Measurements from ENCODE around the gene MRPL48. TPM values are rescaled to one million over a fixed set of nuclear protein-coding genes. Genes with fewer than 3 reads are reported as not detected.

The MRPL48 gene
- total RNA-seq, 8 experiments from 2014 or later: 33.3 to 60.5 (median 45.0) TPM

DNA sequence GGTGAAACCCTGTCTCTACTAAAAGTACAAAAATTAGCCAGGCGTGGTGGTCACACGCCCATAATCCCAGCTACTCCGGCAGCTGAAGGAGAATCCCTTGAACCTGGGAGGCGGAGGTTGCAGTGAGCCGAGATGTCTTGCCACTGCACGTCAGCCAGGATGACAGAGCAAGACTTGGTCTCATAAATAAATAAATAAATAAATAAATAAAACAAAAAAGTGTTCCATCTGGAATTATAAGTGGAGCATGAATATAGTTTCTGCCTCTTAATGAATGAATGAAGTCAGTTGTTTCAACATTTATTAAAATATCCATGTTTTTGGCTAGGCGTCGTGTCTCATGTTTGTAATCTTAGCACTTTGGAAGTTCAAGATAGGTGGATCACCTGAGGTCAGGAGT lies 27.1 kb downstream of the MRPL48 start:
- Histone ChIP-seq H3K4me3 (no peak overlapping the region), H3K27ac (no peak overlapping the region), H3K4me1 (replicated peaks in 1 of 2) (no peaks in the 10 kb centered on the region)
- WGBS, 10 experiments: 95 to 100% (median 100%) methylated on average over 2 to 6 of the region's 8 CpGs; no CpG with 5 or more reads in 5 of the 10 experiments
- no peak for ATAC-seq (replicated peaks in 6 of 8)
- in situ Hi-C loops (cut with MboI; ENCODE audit: low pct_unique_long_range_greater_than_20kb in 2 of 9, low sequenced_read_pairs in 9 of 9, unreplicated experiment in 9 of 9): no loop called here

DNA sequence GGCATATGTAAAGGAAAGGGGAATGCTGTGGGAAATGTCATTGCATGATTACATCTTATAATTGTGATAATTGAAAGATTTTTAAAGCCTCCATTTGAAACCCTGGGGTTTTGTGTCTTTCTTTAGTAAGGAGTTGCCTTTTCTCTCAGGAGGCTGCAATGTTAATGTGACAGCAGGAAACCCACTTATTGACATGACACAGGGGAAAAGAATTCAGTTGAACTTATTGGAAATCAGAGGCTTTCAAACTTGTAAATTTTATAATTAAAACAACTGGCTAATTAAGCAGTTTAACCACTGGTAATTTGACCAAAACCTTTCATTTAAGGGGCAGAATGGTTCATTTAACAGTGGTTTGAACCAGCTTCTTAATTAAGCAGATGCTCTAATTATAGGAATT lies 31.2 kb downstream of the MRPL48 start:
- Histone ChIP-seq H3K4me1 (replicated peaks in 1 of 2) (no peaks in the 10 kb centered on the region), H3K27ac (no peak overlapping the region), H3K4me3 (no peak overlapping the region)
- in situ Hi-C loops (cut with MboI; ENCODE audit: low pct_unique_long_range_greater_than_20kb in 2 of 9, low sequenced_read_pairs in 9 of 9, unreplicated experiment in 9 of 9): no loop called here
- ATAC-seq (replicated peaks in 6 of 8): no peak

GRCh38 chr11:73830261-73830660 lies 42.6 kb downstream of the MRPL48 start:
- in situ Hi-C loops (cut with MboI; ENCODE audit: low pct_unique_long_range_greater_than_20kb in 2 of 9, low sequenced_read_pairs in 9 of 9, unreplicated experiment in 9 of 9): no loop called here
- no peaks in the 10 kb centered on the region for H3K4me1 ChIP-seq (replicated peaks in 1 of 2)
- H3K27ac ChIP-seq: no peak overlapping the region
- H3K4me3 ChIP-seq: no peak overlapping the region
- ATAC-seq (replicated peaks in 6 of 8): no peak
- 57 to 100% (median 73%) methylated on average over 1 of the region's 1 CpG; no CpG with 5 or more reads in 4 of the 10 experiments for WGBS, 10 experiments

DNA sequence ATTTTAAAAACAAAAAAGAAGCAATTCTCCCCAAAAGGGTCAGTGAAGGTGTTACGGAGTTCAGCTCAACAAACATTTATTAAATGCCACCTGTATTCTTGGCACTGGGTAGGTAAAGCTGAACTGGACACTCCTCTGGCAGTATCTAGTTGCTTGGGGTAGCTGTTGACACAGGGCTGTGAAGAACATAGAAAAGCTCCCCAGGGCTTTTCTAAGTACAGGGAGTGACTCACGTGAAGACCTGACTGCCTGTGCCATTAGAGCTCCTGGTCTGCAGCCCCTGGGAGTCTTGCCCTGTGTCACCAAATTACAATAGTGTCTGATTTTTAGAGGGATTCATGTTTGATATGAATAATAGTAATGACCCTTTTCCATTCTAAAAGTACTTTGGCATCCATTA lies 45.4 kb downstream of the MRPL48 start:
- Histone ChIP-seq H3K4me1 (replicated peaks in 1 of 2) (no peaks in the 10 kb centered on the region), H3K4me3 (no peak overlapping the region), H3K27ac (no peak overlapping the region)
- no peak for ATAC-seq (replicated peaks in 6 of 8)
- 91 to 100% (median 100%) methylated on average over 1 of the region's 2 CpGs; no CpG with 5 or more reads in 2 of the 10 experiments for WGBS, 10 experiments
- in situ Hi-C loops (cut with MboI; ENCODE audit: low pct_unique_long_range_greater_than_20kb in 2 of 9, low sequenced_read_pairs in 9 of 9, unreplicated experiment in 9 of 9): no loop called here

GRCh38 chr11:73838443-73839122 lies 50.9 kb downstream of the MRPL48 start:
- peak in 2 of 8 experiments; percentile 18 to 52 for ATAC-seq (replicated peaks in 6 of 8)
- in situ Hi-C loops (cut with MboI; ENCODE audit: low pct_unique_long_range_greater_than_20kb in 2 of 9, low sequenced_read_pairs in 9 of 9, unreplicated experiment in 9 of 9): no loop called here
- H3K27ac ChIP-seq: no peak overlapping the region
- no peaks in the 10 kb centered on the region for H3K4me1 ChIP-seq (replicated peaks in 1 of 2)
- no peak overlapping the region for H3K4me3 ChIP-seq
- 50 to 100% (median 82%) methylated on average over 1 to 3 of the region's 3 CpGs; no CpG with 5 or more reads in 2 of the 10 experiments for WGBS, 10 experiments

DNA sequence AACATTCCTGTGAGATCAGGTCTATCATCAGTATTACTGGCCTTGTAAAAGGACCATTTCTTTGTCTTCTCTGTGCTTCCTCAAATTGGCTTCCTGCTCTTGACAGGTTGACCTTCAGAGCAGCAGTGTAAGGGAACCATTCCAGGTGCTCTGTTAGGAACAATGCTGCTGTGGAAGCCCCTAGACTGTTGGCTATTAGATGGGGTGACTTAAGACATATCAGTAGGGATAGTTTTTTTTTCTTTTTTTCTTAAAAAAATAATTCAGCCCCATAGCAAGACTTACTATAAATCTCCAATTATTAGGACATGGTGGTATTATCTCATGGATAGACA lies 51.4 kb downstream of the MRPL48 start:
- Histone ChIP-seq H3K27ac (no peak overlapping the region), H3K4me3 (no peak overlapping the region), H3K4me1 (replicated peaks in 1 of 2) (no peaks in the 10 kb centered on the region)
- in situ Hi-C loops (cut with MboI; ENCODE audit: low pct_unique_long_range_greater_than_20kb in 2 of 9, low sequenced_read_pairs in 9 of 9, unreplicated experiment in 9 of 9): no loop called here
- ATAC-seq (replicated peaks in 6 of 8): no peak

- no peak overlapping the region for H3K4me3 ChIP-seq
- H3K27ac ChIP-seq: no peak overlapping the region
- no peak for ATAC-seq (replicated peaks in 6 of 8)
- 83 to 100% (median 100%) methylated on average over 1 to 3 of the region's 3 CpGs; no CpG with 5 or more reads in 1 of the 10 experiments for WGBS, 10 experiments
- in situ Hi-C loops (cut with MboI; ENCODE audit: low pct_unique_long_range_greater_than_20kb in 2 of 9, low sequenced_read_pairs in 9 of 9, unreplicated experiment in 9 of 9): no loop called here
- no peaks in the 10 kb centered on the region for H3K4me1 ChIP-seq (replicated peaks in 1 of 2)
Observed at GRCh38 chr11:73851046-73851764, 63.5 kb downstream of the MRPL48 start.

GRCh38 chr11:73852049-73852448 lies 64.4 kb downstream of the MRPL48 start:
- WGBS, 10 experiments: 44 to 100% (median 81%) methylated on average over 1 to 3 of the region's 3 CpGs
- in situ Hi-C loops (cut with MboI; ENCODE audit: low pct_unique_long_range_greater_than_20kb in 2 of 9, low sequenced_read_pairs in 9 of 9, unreplicated experiment in 9 of 9): no loop called here
- Histone ChIP-seq H3K4me3 (no peak overlapping the region), H3K27ac (no peak overlapping the region), H3K4me1 (replicated peaks in 1 of 2) (no peaks in the 10 kb centered on the region)
- ATAC-seq (replicated peaks in 6 of 8): no peak

GRCh38 chr11:73854680-73855079 lies 67.0 kb downstream of the MRPL48 start:
- no peak overlapping the region for H3K4me3 ChIP-seq
- WGBS, 10 experiments: 60 to 100% (median 80%) methylated on average over 1 of the region's 1 CpG; no CpG with 5 or more reads in 5 of the 10 experiments

DNA sequence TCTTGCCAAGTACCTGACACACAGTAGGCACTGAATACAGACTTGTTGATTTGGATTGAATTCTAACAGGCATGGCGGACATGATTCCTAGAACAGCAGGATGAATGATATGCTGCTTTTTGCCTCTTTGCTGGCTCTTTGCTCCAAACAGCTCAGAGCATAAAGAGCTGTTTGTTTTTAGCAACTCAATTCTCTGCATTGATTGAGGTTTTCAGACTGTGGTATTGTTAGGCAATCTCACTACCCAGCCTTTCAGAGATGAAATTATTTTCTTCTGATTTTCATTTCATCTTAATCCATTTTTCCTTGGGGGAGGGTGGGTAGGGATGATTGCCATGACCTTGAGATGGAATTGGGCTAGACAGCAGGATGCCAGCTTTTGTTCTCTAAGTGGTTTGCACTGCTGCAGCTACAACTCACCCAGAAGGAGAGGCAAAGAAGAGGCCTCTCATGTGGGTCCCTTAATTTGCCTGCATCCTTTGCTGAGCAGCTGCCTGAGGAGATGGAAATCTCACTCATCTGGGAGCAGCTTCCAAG lies 68.4 kb downstream of the MRPL48 start:
- ATAC-seq (replicated peaks in 6 of 8): peak in 3 of 8 experiments; percentile 17 to 55 (median 21)
- H3K4me1 ChIP-seq (replicated peaks in 1 of 2): no peaks in the 10 kb centered on the region
- H3K4me3 ChIP-seq: no peak overlapping the region
- in situ Hi-C loops (cut with MboI; ENCODE audit: low pct_unique_long_range_greater_than_20kb in 2 of 9, low sequenced_read_pairs in 9 of 9, unreplicated experiment in 9 of 9): no loop called here
- 75 to 100% (median 85%) methylated on average over 1 of the region's 1 CpG; no CpG with 5 or more reads in 2 of the 10 experiments for WGBS, 10 experiments
- H3K27ac ChIP-seq: no peak overlapping the region

More at GRCh38 chr11:73854680-73855079, 67.0 kb downstream of the MRPL48 start:
- no peaks in the 10 kb centered on the region for H3K4me1 ChIP-seq (replicated peaks in 1 of 2)
- no peak overlapping the region for H3K27ac ChIP-seq
- in situ Hi-C loops (cut with MboI; ENCODE audit: low pct_unique_long_range_greater_than_20kb in 2 of 9, low sequenced_read_pairs in 9 of 9, unreplicated experiment in 9 of 9): no loop called here
- no peak for ATAC-seq (replicated peaks in 6 of 8)

DNA sequence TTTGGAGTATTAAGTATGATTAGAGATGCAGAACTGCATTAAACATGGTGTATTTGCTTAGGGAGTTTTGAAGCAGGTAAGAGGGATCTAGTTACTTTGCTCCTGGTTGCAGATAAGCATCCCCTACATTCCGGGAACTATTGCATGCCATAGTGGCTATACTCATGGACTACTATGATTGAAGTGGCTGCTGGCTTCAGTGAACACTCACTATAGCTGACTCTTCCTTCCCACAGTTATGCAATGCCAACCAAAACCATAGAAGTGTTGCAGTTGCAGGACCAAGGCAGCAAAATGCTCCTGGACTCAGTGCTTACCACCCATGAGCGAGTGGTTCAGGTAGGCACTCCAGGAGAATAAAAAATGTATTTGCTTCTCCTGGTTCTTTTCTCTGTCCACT lies 72.0 kb downstream of the MRPL48 start:
- 92 to 100% (median 100%) methylated on average over 1 to 2 of the region's 2 CpGs; no CpG with 5 or more reads in 5 of the 10 experiments for WGBS, 10 experiments
- H3K4me3 ChIP-seq: no peak overlapping the region
- in situ Hi-C loops (cut with MboI; ENCODE audit: low pct_unique_long_range_greater_than_20kb in 2 of 9, low sequenced_read_pairs in 9 of 9, unreplicated experiment in 9 of 9): no loop called here
- ATAC-seq (replicated peaks in 6 of 8): no peak
- no peak overlapping the region for H3K27ac ChIP-seq
- H3K4me1 ChIP-seq (replicated peaks in 1 of 2): no peaks in the 10 kb centered on the region

- no peak overlapping the region for H3K27ac ChIP-seq
- in situ Hi-C loops (cut with MboI; ENCODE audit: low pct_unique_long_range_greater_than_20kb in 2 of 9, low sequenced_read_pairs in 9 of 9, unreplicated experiment in 9 of 9): no loop called here
- whole genome bisulfite sequencing, 10 experiments: 50 to 100% (median 70%) methylated on average over 1 to 2 of the region's 2 CpGs
Observed at GRCh38 chr11:73860202-73860601, 72.5 kb downstream of the MRPL48 start.

DNA sequence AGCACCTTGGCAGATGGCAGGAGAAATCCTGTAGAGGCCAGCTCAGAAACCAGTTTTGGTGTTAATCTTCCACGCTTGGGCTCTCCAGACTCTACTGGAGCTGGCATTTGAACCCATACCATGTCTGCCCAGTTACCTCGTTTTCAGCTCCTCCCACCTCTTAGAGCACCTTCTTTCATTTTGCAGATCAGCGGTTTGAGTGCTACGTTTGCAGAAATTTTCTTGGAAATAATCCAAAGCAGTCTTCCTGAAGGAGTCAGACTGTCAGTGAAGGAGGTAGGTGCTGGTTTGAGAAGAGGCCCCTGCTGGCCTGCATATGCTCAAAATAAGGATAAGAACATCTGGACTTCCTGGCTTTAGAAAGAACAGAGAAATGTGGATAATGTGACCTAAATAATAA lies 75.3 kb downstream of the MRPL48 start:
- peaks cover 14 to 18% of the 10 kb centered on the region in 2 donors for H3K4me1 ChIP-seq (replicated peaks in 1 of 2)
- no peak for ATAC-seq (replicated peaks in 6 of 8)
- H3K27ac ChIP-seq: no peak overlapping the region
- 47 to 100% (median 96%) methylated on average over 1 to 4 of the region's 4 CpGs; no CpG with 5 or more reads in 4 of the 10 experiments for WGBS, 10 experiments
- H3K4me3 ChIP-seq: no peak overlapping the region
- in situ Hi-C loops (cut with MboI; ENCODE audit: low pct_unique_long_range_greater_than_20kb in 2 of 9, low sequenced_read_pairs in 9 of 9, unreplicated experiment in 9 of 9): no loop called here

More at GRCh38 chr11:73860202-73860601, 72.5 kb downstream of the MRPL48 start:
- Histone ChIP-seq H3K4me1 (replicated peaks in 1 of 2) (no peaks in the 10 kb centered on the region), H3K4me3 (no peak overlapping the region)
- no peak for ATAC-seq (replicated peaks in 6 of 8)
